Fibroblast of lung (primary cell): ENCODE measurements around the gene GRM8. TPM values are rescaled to one million over a fixed set of nuclear protein-coding genes. Genes with fewer than 3 reads are reported as not detected.

ENCODE experiments used
- DNase-seq, 2 donors: peaks; one replicate each; pipeline versions ENCODE4 v3.0.0 to v3.0.0-alpha.2; 2010; ENCODE audit warnings: low read depth in 2 of 2
- H2AFZ ChIP-seq: 2 replicates; pipeline ENCODE4 v1.5.1; 2012; ENCODE audit warnings: low read length, control low read depth, inconsistent platforms
- H3K27ac ChIP-seq: 2 replicates; pipeline ENCODE4 v1.5.1; 2011; ENCODE audit warnings: low read length, control low read depth; ENCODE audit not compliant: insufficient read depth
- H3K27me3 ChIP-seq: 2 replicates; pipeline ENCODE4 v1.5.1; 2011; ENCODE audit warnings: mild to moderate bottlenecking, low read length; ENCODE audit not compliant: control insufficient read depth, insufficient read depth
- H3K36me3 ChIP-seq: 2 replicates; pipeline ENCODE4 v1.5.1; 2011; ENCODE audit warnings: low read length; ENCODE audit not compliant: control insufficient read depth, insufficient read depth
- H3K4me1 ChIP-seq: 2 replicates; pipeline ENCODE4 v1.5.1; 2011; ENCODE audit warnings: low read length; ENCODE audit not compliant: control insufficient read depth, insufficient read depth; ENCODE audit errors: extremely low read depth
- H3K4me2 ChIP-seq: 2 replicates; pipeline ENCODE4 v1.5.1; 2011; ENCODE audit warnings: low read length, control low read depth; ENCODE audit not compliant: insufficient read depth; ENCODE audit errors: extremely low read depth
- H3K4me3 ChIP-seq, 4 experiments: fragments of 200-600 bp in 1 of 4; sonication (generic) in 1 of 4; replicated peaks in 1 of 4; 2 replicates each; pipeline ENCODE4 v1.5.1; 2011 to 2016; ENCODE audit warnings: low read length in 4 of 4, low read depth in 3 of 4, mild to moderate bottlenecking in 3 of 4, control low read depth in 2 of 4, inconsistent platforms in 1 of 4, mixed read lengths in 1 of 4; ENCODE audit not compliant: insufficient read depth in 1 of 4; ENCODE audit errors: control extremely low read depth in 1 of 4
- H3K79me2 ChIP-seq: 2 replicates; pipeline ENCODE4 v1.5.1; 2012; ENCODE audit warnings: mild to moderate bottlenecking, low read length, inconsistent platforms; ENCODE audit not compliant: control insufficient read depth, insufficient read depth
- H3K9ac ChIP-seq: 2 replicates; pipeline ENCODE4 v1.5.1; 2011; ENCODE audit warnings: mild to moderate bottlenecking, low read length, control low read depth; ENCODE audit not compliant: insufficient read depth
- H3K9me3 ChIP-seq: 2 replicates; pipeline ENCODE4 v1.5.1; 2012; ENCODE audit warnings: low read depth, low read length; ENCODE audit not compliant: control insufficient read depth, insufficient read depth
- H4K20me1 ChIP-seq: 2 replicates; pipeline ENCODE4 v1.5.1; 2011; ENCODE audit warnings: low read length; ENCODE audit not compliant: control insufficient read depth, insufficient read depth; ENCODE audit errors: extremely low read depth
- EZH2 ChIP-seq: IDR thresholded peaks from 2 replicates; pipeline ENCODE4 v1.5.1; 2012; ENCODE audit warnings: low read length, control low read depth, mild to moderate bottlenecking; ENCODE audit errors: missing control alignments
- polyA plus RNA-seq, 2 donors: library from polyadenylated mRNA; depleted of rRNA in 1 of 2; stranded (reverse) in 1 of 2; unstranded in 1 of 2; fragments of >200 nt; gene quantifications; 2 replicates each; pipeline ENCODE4 v1.2.1, GENCODE V29; 2011 to 2012; ENCODE audit warnings: missing spikeins in 1 of 2
- total RNA-seq: library from RNA; depleted of rRNA; stranded (reverse); fragments of >200 nt; gene quantifications from 2 replicates; pipeline ENCODE4 v1.2.1, GENCODE V29; 2014
- TF ChIP-seq, protein P1 (sequence below), 2 donors: IDR thresholded peaks in 1 of 2; conservative IDR thresholded peaks in 1 of 2; 1 replicate in 1 of 2; 2 replicates in 1 of 2; pipeline ENCODE4 v1.5.1; 2011 to 2012; ENCODE audit warnings: low read length in 2 of 2, control low read depth in 1 of 2, inconsistent platforms in 1 of 2, low read depth in 1 of 2, mild to moderate bottlenecking in 1 of 2

The GRM8 gene
- total and polyA plus RNA-seq, 2 donors (not counting 1 experiment from before 2014, with no cell fraction given): not detected

DNA sequence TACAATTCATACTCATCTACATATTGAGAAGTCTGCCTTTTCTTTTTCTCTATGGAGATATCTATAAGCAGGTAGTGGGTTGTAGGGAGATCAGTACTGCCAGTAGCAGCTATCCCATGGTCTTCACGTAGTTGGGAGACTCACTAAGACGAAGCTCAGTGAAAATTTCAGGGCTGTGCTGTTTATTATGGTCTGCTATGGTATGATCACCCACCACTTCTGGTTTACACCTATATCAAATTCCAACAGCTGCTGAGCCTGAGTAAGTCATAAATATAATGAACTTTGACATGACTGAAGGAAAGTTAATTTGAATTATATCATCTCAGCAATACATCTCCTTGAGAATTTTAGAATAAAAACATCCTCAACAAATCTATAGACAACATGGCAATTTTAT is 741.7 kb downstream of the GRM8 start:
- no peak overlapping the region for H3K9ac ChIP-seq
- no peak overlapping the region for H3K27ac ChIP-seq
- H2AFZ ChIP-seq: no peak overlapping the region
- TF ChIP-seq EZH2: no peak
- TF ChIP-seq, protein P1, sequence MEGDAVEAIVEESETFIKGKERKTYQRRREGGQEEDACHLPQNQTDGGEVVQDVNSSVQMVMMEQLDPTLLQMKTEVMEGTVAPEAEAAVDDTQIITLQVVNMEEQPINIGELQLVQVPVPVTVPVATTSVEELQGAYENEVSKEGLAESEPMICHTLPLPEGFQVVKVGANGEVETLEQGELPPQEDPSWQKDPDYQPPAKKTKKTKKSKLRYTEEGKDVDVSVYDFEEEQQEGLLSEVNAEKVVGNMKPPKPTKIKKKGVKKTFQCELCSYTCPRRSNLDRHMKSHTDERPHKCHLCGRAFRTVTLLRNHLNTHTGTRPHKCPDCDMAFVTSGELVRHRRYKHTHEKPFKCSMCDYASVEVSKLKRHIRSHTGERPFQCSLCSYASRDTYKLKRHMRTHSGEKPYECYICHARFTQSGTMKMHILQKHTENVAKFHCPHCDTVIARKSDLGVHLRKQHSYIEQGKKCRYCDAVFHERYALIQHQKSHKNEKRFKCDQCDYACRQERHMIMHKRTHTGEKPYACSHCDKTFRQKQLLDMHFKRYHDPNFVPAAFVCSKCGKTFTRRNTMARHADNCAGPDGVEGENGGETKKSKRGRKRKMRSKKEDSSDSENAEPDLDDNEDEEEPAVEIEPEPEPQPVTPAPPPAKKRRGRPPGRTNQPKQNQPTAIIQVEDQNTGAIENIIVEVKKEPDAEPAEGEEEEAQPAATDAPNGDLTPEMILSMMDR (conservative IDR thresholded peaks at IDR 0.05 in 1 of 2, IDR thresholded peaks at IDR 0.05 in 1 of 2; ENCODE audit: low read depth in 1 of 2, low read length in 2 of 2): no peak
- H3K4me3 ChIP-seq: no peak overlapping the region
- no peaks in the 10 kb centered on the region for H3K79me2 ChIP-seq
- H3K4me2 ChIP-seq: no peak overlapping the region
- no peaks in the 10 kb centered on the region for H3K9me3 ChIP-seq
- no peaks in the 10 kb centered on the region for H3K36me3 ChIP-seq
- H4K20me1 ChIP-seq: no peaks in the 10 kb centered on the region
- DNase-seq: no peak
- H3K4me1 ChIP-seq: no peaks in the 10 kb centered on the region
- no peaks in the 10 kb centered on the region for H3K27me3 ChIP-seq

DNA sequence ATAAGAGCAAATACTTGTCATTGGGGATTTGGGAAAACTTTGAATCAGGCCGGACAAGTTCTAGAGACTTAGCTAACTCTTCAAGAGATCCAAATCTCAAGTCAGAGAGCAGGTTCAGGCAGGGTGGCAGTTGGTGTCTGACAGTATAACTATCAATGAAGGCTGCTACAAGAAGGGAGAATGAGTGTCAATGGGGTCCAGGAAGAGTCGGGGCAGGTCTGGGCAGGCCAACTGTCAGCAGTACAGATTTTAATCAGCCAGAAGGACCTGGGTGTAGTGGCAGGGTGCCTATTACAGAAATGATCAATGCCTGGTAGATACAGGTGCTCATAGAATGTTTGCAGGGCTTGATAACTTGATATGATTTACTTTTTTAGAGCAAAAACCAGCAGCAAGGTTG is 751.1 kb downstream of the GRM8 start:
- no peaks in the 10 kb centered on the region for H3K9me3 ChIP-seq
- H4K20me1 ChIP-seq: no peaks in the 10 kb centered on the region
- DNase-seq: no peak
- H3K79me2 ChIP-seq: no peaks in the 10 kb centered on the region
- no peak overlapping the region for H2AFZ ChIP-seq
- no peak overlapping the region for H3K4me2 ChIP-seq
- no peaks in the 10 kb centered on the region for H3K4me1 ChIP-seq
- no peaks in the 10 kb centered on the region for H3K27me3 ChIP-seq
- H3K27ac ChIP-seq: no peak overlapping the region
- no peaks in the 10 kb centered on the region for H3K36me3 ChIP-seq
- no peak overlapping the region for H3K9ac ChIP-seq
- no peak overlapping the region for H3K4me3 ChIP-seq
- no peak for TF ChIP-seq EZH2
- TF ChIP-seq, protein P1 (conservative IDR thresholded peaks at IDR 0.05 in 1 of 2, IDR thresholded peaks at IDR 0.05 in 1 of 2; ENCODE audit: low read depth in 1 of 2, low read length in 2 of 2): no peak

DNA sequence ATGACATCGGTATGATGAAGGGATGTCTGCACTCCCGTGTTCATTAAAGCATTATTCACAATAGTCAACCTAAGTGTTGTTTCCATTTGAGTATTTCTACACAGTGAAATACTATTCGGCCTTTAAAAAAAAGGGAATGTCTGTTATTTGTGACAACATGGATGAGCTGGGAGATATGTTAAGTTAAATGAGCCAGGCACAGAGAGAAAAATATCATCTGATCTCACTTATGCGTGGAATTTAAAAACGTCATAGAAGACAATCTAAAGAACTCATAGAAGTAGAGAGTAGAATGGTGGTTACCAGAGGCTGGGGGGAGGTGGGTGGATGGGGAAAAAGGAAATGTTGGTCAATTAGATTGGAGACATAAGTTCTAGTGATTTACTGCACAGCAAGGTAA is 753.3 kb downstream of the GRM8 start:
- no peak overlapping the region for H3K27ac ChIP-seq
- no peak for DNase-seq
- no peak overlapping the region for H3K4me2 ChIP-seq
- H3K9ac ChIP-seq: no peak overlapping the region
- no peaks in the 10 kb centered on the region for H3K27me3 ChIP-seq
- H4K20me1 ChIP-seq: no peaks in the 10 kb centered on the region
- no peak for TF ChIP-seq EZH2
- TF ChIP-seq, protein P1 (conservative IDR thresholded peaks at IDR 0.05 in 1 of 2, IDR thresholded peaks at IDR 0.05 in 1 of 2; ENCODE audit: low read depth in 1 of 2, low read length in 2 of 2): no peak
- no peaks in the 10 kb centered on the region for H3K9me3 ChIP-seq
- no peak overlapping the region for H3K4me3 ChIP-seq
- H3K79me2 ChIP-seq: no peaks in the 10 kb centered on the region
- H2AFZ ChIP-seq: no peak overlapping the region
- H3K36me3 ChIP-seq: no peaks in the 10 kb centered on the region
- H3K4me1 ChIP-seq: no peaks in the 10 kb centered on the region
